ENCODE data around the gene ELP4.

GRCh38 chr11:31521497-31522150 lies 12.1 kb downstream of the ELP4 start:
- TF ChIP-seq CTCF (conservative IDR thresholded peaks at IDR 0.05) (no peak), ZFX (IDR thresholded peaks at IDR 0.05) (no peak)
